NCI-H69 (cell line): Measurements from ENCODE around the gene OR13C2.
A peak's percentile ranks its signal among the peaks of the same experiment; 100 is the strongest.
"Not testable (repeated sequence)": the region's sequence is repeated elsewhere in the genome, so short reads cannot be mapped to it uniquely, and the experiment has no call there.

Experiments
- DNase-seq: peaks from one replicate; lab custom pipeline; 2025; lab: John Stamatoyannopoulos, UW

The OR13C2 gene, protein sequence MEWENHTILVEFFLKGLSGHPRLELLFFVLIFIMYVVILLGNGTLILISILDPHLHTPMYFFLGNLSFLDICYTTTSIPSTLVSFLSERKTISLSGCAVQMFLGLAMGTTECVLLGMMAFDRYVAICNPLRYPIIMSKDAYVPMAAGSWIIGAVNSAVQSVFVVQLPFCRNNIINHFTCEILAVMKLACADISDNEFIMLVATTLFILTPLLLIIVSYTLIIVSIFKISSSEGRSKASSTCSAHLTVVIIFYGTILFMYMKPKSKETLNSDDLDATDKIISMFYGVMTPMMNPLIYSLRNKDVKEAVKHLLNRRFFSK

DNA sequence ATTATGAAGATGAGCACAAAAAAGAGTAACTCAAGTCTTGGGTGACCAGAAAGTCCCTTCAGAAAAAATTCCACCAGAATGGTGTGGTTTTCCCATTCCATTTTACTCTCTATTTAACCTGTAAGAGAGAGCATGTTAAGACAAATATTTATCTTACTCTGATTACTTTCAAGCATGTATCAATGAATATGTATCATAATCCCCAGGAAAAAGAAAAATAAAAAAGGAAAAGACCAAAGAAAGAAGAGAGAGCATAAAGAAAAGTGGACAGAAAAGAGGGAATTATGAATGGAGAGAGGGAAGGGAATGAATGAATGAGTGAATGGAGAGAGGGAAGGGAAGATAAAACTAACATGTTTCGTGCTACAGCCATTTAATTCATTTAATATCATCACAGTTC lies at the start of gene OR13C2:
TSS of gene OR13C2 (minus strand) at position 101 of the 400 bp plus-strand sequence. CDS start at position 101, 0 bp downstream.
- DNase-seq: not testable (repeated sequence)

DNA sequence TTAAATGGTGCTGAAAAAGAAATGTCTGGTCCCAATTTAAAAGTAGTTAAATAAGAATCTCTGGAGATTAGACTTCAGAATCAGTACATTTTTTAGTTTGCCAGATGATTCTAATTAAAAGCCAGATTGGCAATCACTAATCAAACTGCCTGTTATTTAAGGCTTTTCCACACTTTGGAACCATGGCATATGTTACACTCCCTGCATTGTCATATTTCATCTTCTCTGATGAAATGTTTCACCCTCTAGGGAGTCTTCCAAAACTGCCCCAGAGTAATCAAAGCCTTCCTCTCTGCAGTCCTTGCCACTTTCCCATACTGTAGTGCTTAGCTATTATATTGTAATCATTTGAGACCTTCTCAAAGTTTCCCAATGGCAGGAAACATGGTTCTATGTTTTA lies 30.0 kb upstream of the OR13C2 start:
- DNase-seq: no peak

DNA sequence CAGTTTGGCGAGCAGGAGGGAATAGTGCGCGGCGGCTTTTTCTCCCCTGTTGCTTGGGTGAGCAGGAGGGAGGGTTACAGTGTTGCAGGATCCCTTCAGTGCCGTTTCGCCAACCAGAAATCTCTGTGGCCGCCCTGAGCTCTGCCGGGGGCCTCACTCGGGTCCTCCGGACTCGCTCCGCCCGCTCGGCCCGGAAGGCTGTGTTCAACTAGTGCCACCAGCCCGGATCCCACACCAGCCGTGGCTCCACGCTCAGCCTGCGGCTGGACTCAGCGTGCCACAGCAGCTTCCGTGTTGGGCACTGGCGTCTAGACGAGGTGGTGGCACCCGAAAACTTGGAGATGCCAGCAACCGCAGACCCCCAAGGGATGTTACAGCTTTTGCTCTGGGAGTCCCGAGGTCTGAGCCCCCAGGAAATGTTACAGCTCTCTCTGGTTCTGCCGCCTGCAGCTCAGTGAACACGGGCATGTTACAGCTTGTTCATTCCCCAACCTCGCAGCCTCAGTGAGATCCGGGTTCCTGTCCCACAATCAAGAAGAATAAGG lies 28.6 kb upstream of the OR13C2 start:
- no peak for DNase-seq

DNA sequence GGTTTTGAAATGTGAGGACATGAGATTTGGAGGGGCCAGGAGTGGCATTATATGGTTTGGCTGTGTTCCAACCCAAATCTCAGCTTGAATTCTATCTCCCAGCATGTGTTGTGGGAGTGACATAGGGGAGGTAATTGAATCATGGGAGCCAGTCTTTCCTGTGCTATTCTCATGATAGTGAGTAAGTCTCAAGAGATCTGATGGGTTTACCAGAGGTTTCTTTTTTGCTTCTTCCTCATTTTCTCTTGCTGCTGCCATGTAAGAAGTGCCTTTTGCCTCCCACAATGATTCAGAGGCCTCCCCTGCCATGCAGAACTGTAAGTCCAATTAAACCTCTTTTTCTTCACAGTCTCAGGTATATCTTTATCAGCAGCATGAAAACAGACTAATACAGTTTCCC lies 20.5 kb upstream of the OR13C2 start:
- not testable (repeated sequence) for DNase-seq

DNA sequence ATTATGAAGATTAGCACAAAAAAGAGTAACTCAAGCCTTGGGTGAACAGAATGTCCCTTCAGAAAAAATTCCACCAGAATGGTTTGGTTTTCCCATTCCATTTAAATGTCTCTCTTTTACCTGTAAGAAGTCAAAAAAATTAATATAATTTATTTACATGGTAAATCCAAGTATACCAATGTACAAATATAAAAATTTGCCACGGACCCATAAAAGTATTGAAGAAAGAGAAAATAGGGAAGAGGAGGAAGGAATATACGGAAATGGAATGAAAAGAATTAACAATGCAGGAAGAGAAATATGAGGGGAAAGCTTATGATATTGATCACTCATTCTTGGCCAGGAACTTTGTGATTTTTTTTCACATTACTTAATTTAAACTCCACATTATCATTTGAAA lies 12.7 kb upstream of the OR13C2 start, which contains the start of gene OR13C9:
TSS of gene OR13C9 (minus strand) at position 101 of the 400 bp plus-strand sequence. CDS start at position 101, 0 bp downstream.
- no peak for DNase-seq

DNA sequence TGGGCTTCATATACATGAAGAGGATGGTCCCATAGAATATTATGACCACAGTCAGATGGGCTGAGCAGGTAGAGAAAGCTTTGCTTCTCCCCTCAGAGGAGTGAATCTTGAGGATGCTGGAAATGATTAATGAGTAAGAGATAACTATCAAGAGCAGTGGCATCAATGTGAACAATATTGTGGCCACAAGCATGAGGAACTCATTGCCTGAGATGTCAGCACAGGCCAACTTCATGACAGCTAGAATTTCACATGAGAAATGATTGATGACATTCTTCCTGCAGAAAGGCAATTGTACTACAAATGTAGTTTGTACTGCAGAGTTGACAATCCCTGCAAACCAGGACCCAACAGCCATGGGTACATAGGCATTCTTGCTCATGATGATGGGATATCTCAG lies 12.0 kb upstream of the OR13C2 start:
- no peak for DNase-seq

DNA sequence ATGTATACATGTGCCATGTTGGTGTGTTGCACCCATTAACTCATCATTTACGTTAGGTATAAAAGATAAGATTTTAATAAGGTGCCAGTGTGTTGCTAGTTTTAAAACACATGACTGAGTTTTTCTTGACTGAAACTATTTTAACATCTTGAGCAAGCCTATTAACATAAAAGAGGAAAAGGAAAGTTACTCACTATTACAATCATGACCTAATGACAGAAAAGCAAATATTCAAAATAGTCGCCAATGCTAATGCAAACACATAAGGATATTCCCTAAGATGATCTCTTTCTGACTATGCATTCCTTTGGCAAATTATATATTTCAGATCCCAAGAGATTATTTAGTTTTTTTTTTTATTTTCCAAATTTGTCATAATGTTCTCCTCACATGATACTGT lies 5.8 kb upstream of the OR13C2 start:
- no peak for DNase-seq

DNA sequence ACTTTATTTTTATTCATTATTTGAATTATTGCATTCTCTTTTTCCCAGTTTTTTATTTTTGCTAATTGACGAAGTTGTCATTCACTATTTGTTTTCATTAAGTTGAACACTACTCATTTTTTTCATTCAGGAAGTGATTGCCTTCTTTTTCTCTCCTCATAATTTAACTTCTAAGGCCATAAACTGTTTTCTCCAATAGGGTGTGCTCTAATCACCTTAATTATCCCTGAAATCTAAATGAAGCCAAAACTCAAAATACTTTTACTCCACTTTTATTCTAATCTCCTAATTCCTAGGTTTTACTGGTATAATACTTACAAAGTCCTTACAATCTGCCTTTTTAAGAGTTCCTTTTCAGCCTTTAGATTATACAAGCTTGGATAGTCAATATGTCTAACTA lies 2.9 kb upstream of the OR13C2 start:
- DNase-seq: peak; percentile 47

DNA sequence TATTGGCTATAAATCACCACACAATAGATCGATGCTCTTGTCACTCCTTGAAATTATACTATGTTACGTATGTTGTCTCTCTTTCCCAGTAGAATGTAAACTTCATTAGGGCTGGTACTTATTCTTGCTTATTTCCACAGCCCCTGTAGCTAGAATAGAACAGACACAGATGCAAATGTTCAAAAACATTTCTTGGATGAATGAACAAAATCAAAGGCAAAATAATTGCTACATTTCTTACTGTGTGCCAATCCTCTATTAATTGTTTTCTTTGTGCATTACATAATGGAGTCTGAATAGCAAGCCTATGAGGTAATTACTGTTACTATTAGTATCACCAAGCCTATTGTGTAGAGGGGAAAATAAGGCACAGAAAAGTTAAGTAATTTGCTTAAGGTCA lies 725 bp upstream of the OR13C2 start:
- DNase-seq: peak; percentile 82

DNA sequence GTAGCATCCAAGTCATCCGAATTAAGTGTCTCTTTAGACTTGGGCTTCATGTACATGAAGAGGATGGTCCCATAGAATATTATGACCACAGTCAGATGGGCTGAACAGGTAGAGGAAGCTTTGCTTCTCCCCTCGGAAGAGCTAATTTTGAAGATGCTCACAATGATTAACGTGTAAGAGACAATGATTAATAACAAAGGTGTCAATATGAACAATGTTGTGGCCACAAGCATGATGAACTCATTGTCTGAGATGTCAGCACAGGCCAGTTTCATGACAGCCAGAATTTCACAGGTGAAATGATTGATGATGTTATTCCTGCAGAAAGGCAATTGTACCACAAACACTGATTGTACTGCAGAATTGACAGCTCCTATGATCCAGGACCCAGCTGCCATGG lies 626 bp downstream of the OR13C2 start:
- no peak for DNase-seq

DNA sequence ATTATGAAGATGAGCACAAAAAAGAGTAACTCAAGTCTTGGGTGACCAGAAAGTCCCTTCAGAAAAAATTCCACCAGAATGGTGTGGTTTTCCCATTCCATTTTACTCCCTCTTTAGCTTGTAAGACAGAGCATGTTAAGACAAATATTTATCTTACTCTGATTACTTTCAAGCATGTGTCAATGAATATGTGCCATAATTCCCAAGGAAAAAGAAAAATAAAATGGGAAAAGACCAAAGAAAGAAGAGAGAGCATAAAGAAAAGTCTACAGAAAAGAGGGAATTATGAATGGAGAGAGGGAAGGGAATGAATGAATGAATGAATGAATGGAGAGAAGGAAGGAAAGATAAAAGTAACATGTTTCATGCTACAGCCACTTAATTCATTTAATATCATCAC lies 6.1 kb downstream of the OR13C2 start, which contains the start of gene OR13C5:
TSS of gene OR13C5 (minus strand) at position 101 of the 400 bp plus-strand sequence. CDS start at position 101, 0 bp downstream.
- not testable (repeated sequence) for DNase-seq

DNA sequence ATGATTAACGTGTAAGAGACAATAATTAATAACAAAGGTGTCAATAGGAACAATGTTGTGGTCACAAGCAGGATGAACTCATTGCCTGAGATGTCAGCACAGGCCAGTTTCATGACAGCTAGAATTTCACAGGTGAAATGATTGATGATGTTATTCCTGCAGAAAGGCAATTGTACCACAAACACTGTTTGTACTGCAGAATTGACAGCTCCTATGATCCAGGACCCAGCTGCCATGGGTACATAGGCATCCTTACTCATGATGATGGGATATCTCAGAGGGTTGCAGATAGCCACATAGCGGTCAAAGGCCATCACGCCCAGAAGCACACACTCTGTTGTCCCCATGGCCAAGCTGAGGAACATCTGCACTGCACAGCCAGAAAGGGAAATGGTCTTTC lies 6.7 kb downstream of the OR13C2 start:
- not testable (repeated sequence) for DNase-seq

DNA sequence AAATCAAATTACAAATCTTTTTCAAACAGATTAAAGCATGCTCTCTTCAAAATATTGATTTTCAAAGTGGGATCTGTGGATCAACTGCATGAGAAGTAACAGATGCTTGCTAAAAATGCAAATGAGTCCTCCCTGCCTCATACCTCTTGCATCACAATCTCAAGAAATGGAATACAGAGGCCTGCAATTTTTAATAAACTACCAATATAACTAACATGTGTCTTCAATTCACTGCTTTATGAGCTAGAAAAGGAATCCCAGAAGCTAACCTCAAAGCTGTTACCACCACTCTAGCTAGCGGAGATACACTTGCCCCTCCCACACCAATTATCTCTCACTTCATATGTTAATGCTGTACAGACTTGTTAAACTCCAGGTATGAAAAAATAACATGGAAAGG lies 15.8 kb downstream of the OR13C2 start:
- DNase-seq: no peak

DNA sequence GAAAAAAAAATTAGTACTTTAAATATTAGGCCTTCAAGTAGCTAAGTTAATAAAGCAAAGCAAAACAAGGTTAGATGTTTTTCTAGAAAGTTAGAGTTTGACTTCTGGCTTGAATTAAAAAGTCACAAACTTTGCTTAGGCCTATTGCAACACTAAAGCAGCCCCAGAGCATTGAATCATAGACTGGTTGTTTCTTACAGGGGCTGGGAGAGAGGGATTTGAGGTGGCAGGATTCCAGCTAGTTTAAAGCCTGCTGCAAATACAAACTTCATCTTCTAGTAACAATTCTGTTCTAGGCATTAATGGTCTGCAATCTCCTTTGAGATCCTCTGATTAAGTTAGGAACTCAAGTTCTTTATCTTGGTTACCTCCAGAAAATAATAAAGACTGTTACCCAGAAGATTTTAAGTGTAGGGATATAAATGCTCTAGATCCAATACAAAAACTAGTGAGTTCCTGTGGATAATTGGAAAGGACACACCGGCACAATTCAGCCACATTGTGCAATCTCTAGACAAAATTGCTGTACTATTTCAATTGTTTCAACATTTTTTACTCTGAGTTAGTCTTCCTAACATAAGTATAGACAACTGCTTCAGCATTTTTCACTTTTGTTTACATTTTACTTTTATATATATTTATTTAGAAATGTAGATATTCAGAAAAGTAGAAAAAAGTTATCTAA lies 18.8 kb downstream of the OR13C2 start:
- DNase-seq: peak; percentile 15

DNA sequence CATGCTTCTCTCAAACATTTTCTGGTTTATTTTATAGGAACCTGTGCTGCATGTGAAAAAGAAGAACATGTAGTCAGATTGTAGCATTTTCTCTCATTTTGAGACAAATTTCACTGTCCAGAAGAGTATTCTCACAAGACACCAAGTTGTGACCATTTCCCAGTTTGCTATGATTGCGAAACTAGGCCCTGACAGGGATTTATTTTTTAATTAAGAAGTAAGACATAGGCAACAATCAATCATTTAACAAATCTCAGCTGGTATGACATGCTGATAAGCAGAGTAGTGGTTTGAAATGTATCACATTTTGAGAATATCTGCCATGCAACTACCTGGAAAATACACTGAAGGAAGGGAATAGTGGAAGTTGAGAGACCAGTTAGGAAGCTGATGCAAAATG lies 24.9 kb downstream of the OR13C2 start:
- no peak for DNase-seq

DNA sequence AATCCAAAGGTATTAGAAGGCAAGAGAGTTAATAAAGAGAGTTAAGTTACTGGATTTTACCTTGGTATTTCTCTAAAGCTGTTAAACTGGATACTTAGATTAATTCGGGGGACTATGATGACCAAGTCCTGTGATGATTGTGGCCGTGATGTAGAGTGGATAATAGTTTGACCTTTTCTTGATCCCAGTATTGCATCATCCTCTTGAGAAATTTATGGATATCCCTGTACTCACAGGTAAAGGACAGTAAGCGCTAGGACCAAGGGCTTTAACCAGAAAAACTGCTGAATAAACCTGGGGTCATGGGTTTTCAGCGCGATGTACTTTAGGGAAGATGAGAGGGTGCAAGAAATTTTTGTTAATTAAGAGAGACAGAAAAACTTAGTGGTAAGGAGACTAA lies 28.2 kb downstream of the OR13C2 start:
- no peak for DNase-seq

DNA sequence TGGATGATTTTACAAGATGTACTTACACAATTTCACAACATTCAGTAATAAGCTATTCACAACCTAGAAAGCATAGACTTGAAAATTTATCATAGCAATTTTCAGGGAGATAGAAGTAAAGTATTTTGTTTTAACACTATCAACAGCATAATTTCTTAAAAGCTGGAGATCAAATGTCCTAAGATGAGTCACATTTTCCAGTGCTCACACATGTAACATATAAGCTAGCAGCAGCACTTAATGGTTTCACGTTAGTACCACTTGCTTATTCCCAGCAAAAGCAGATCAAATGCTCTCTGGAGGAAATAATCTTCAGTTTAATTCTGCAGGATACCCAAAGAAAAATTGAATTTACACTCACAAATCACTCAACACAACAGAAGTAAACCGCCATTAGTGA lies 30.0 kb downstream of the OR13C2 start:
- no peak for DNase-seq

DNA sequence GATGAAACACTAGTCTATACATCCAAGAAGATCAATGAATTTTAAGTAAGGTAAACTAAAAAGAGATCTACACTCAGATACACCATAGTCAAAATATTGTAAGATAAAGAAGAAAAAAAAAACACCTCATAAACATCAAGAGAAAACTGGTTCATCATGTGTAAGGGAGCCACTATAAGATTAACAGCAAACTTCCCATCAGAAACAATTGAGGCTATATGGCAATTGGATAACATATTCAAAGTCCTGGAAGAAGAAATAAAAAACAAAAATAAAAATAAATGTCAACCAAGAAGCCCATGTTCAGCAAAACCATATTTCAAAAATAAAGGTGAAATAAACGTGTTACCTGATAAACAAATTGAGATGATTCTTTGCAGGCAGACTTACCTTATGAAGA lies 32.8 kb downstream of the OR13C2 start:
- DNase-seq: no peak

DNA sequence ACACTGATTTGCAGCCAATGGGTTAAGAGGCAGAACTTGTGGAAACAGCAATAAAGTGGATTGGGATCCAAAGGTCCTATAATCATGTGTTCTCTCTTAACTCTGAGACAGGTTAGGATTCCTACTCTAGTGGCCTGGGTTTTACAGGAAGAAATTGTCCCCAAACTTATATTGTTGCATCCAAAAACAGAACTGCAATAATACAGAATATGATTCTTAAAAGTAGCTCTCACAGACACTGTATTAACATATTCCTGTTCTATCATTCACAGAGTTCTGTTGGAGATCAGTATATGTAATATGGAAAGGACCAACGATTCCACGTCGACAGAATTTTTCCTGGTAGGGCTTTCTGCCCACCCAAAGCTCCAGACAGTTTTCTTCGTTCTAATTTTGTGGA lies 36.6 kb downstream of the OR13C2 start, which contains the start of gene OR13C8:
TSS of gene OR13C8 (plus strand) at position 301 of the 400 bp plus-strand sequence. CDS start at position 301, 0 bp downstream.
- no peak for DNase-seq

DNA sequence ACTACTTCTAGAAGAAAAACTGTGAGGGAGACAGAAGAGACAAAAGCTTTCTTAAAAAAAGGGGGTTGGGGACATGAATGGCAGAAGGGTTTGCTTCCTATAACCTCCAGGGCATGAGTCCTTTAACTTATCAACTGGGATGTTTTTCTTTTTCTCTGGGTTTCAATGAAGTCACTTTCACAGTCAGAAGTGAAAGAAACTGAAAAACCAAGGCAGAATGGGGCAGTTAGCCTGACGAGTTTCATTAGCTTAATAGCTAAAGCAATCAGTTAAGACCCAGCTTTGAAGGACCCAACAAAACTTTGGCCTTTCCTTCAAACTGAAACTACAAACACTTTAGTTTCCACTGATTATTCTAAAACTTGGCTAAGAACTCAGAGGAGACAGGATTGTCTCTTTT lies 41.1 kb downstream of the OR13C2 start:
- no peak for DNase-seq

DNA sequence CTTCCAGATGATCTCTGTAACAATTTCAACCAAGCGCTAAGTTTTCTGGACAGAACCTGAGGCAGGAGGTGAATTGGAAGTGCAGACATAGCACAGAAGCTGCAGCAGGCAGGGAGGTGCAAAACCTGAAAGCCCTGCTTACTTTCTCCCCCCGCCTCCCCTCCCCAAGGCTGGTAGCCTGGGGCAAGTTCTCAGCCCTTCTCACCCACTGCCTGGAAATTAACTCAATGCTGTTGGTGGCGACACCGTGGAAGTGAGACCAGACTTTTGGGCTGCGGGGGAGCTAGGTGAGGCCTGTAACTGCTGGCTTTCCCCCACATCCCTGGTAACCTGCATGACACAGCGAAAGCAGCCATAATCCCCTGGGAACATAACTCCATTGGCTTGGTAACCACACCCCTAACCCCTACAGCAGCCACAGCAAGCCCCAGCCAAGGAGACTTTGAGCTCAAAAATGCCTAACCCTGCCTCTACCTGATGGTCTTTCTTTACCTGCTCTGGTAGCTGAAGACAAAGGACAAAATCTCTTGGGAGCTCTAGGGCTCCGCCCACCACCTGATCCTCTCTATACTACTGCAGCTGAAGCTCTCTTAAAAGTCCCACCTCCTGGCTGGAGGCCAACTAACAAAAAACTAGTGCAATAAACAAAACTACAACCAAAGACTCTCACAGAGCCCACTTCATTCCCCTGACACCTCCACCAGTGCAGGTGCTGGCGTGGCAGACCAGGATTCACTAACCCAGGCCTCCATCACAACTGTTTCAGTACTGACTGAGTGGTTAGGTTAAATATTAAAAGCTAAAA lies 48.4 kb downstream of the OR13C2 start:
- peak; percentile 50 for DNase-seq

DNA sequence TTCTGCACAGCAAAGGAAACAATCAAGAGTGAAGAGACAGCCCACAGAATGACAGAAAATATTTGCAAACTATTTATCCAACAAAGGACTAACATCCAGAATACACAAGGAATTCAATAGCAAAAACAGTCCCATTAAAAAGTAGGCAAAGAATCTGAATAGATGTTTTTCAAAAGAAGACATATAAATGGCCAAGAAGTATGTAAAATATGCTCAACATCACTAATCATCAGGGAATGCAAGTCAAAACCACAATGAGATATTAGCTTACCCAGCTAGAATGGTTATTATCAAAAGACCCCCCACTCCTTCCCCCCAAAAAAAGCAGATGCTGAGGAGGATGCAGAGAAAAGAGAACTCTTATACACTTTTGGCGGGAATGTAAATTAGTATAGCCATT lies 49.9 kb downstream of the OR13C2 start:
- DNase-seq: no peak
